GM13976 (cell line): Measurements from ENCODE around the gene SLAMF7.

Source experiments
- DNase-seq: peaks from one replicate; pipeline ENCODE4 v3.0.0; 2012; ENCODE audit warnings: low spot score
- in situ Hi-C: fragments of 300-500 bp; cut with MboI; formaldehyde crosslinking; loops from one replicate; pipeline ENCODE4 v1.12.0; 2022; ENCODE audit warnings: low sequenced_read_pairs, mixed read lengths, inconsistent platforms; ENCODE audit not compliant: unreplicated experiment
- TF ChIP-seq, protein P1 (sequence below): IDR thresholded peaks from 2 replicates; pipeline ENCODE4 v1.5.1; 2012; ENCODE audit warnings: borderline replicate concordance, mild to moderate bottlenecking; ENCODE audit not compliant: insufficient read depth; ENCODE audit errors: extremely low read depth, missing control alignments, control extremely low read depth

The SLAMF7 gene

GRCh38 chr1:160750608-160751007 lies 11.6 kb downstream of the SLAMF7 start:
- TF ChIP-seq, protein P1, sequence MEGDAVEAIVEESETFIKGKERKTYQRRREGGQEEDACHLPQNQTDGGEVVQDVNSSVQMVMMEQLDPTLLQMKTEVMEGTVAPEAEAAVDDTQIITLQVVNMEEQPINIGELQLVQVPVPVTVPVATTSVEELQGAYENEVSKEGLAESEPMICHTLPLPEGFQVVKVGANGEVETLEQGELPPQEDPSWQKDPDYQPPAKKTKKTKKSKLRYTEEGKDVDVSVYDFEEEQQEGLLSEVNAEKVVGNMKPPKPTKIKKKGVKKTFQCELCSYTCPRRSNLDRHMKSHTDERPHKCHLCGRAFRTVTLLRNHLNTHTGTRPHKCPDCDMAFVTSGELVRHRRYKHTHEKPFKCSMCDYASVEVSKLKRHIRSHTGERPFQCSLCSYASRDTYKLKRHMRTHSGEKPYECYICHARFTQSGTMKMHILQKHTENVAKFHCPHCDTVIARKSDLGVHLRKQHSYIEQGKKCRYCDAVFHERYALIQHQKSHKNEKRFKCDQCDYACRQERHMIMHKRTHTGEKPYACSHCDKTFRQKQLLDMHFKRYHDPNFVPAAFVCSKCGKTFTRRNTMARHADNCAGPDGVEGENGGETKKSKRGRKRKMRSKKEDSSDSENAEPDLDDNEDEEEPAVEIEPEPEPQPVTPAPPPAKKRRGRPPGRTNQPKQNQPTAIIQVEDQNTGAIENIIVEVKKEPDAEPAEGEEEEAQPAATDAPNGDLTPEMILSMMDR, result no peak
- in situ Hi-C loops, result no loop called here
- DNase-seq, result no peak

- TF ChIP-seq, protein P1, result no peak
- DNase-seq, result no peak
- in situ Hi-C loops, result no loop called here
These were observed 13.4 kb downstream of the SLAMF7 start for GRCh38 chr1:160752406-160752805.

GRCh38 chr1:160752924-160753323 lies 13.9 kb downstream of the SLAMF7 start:
- DNase-seq, result no peak
- TF ChIP-seq, protein P1, result no peak
- in situ Hi-C loops, result no loop called here

DNA sequence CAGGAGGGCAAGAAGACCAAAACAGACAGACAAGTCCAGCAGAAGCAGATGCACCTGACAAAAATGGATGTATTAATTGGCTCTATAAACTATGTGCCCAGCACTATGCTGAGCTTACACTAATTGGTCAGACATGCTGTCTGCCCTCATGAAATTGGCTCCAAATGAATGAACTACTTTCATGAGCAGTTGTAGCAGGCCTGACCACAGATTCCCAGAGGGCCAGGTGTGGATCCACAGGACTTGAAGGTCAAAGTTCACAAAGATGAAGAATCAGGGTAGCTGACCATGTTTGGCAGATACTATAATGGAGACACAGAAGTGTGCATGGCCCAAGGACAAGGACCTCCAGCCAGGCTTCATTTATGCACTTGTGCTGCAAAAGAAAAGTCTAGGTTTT lies 14.5 kb downstream of the SLAMF7 start:
- in situ Hi-C loops, result no loop called here
- TF ChIP-seq, protein P1, result no peak
- no peak for DNase-seq

- in situ Hi-C loops, result no loop called here
- DNase-seq, result no peak
- TF ChIP-seq, protein P1, result no peak
These were observed 16.4 kb downstream of the SLAMF7 start for GRCh38 chr1:160755461-160755860.

DNA sequence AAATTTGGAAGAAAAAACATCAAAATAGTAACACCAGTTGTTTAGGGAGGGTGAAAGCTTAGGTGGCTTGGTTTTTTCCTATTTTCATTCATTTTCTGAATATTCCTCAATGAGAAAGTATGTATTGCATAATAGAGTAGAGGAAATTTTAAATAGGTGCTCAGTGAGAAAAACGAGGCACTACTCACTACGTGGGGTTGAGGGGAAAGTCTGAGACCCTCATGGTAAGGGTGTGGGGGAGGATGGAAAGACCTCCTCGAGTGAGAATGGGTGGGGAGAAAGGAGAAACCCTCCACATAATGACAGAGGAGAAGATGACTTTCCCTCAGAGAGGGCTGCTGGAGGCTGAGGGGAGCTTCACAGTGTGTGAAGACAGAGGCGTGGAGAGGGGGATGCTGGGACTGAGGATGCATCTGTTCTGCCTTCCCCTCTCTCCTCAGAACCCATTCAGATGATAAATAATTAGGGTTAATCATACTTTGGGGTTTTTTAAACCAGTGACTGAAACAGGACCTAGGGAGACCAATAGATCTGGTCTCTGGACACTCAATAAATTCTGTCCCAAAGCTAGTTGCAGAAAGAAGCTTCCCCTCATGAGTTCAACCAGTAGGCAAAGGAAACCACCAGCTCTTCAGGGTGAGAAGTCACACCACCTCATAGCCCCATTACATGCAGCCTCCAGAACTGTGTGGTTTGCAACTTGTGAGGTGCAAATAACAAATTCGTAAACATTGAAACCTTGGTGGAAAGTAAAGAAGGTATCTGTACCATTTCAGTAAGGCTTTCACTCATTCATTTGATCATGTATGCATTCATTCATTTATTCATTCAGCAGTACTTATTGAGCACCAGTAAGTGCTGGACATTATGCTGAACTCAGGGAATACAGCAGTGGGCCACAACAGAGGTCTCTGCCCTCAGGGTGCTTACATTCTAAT lies 17.1 kb downstream of the SLAMF7 start:
- TF ChIP-seq, protein P1, result no peak
- no peak for DNase-seq
- in situ Hi-C loops, result no loop called here
